Measurements from ENCODE around the gene CHRNA9. TPM values are rescaled to one million over a fixed set of nuclear protein-coding genes. Genes with fewer than 3 reads are reported as not detected.

The CHRNA9 gene
- total and polyA plus RNA-seq, 5 experiments from 2014 or later: 0.39 to 0.73 (median 0.55) TPM; not detected in 2

DNA sequence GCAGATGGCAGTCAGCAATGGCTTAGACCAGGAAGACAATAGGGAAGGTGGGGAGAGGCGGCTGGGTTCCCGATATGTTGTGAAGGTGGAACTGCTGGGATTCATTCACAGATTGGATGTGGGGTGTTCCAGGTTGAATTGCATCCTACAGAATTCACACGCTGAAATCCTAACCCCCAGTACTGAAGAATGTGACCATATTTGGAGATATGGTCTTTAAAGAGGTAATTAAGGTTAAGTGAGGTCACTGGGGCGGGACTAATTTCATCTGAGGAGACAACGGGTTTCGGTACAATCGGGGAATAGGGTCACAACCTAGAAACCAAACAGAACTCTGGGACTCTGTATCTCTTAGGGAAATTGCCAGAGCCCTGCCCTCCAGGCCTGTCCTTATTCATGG, 5.3 kb upstream of the CHRNA9 start:
- POLR2A ChIA-PET: no interaction called here
- peaks cover 0 to 8% (median 3%) of the 10 kb centered on the region in 4 donors for H3K4me1 Mint-ChIP-seq
- no peak for DNase-seq
- H3K36me3 Mint-ChIP-seq: peaks cover 0 to 4% (median 0%) of the 10 kb centered on the region in 3 donors
- no peaks in the 10 kb centered on the region for H3K9me3 Mint-ChIP-seq
- peaks cover 0 to 5% (median 0%) of the 10 kb centered on the region in 5 donors for H3K27me3 Mint-ChIP-seq
- H3K4me3 Mint-ChIP-seq: no peak overlapping the region
- no peak for ATAC-seq
- peak overlapping the region in 1 of 10 donors; percentile 60 for H3K27ac Mint-ChIP-seq

DNA sequence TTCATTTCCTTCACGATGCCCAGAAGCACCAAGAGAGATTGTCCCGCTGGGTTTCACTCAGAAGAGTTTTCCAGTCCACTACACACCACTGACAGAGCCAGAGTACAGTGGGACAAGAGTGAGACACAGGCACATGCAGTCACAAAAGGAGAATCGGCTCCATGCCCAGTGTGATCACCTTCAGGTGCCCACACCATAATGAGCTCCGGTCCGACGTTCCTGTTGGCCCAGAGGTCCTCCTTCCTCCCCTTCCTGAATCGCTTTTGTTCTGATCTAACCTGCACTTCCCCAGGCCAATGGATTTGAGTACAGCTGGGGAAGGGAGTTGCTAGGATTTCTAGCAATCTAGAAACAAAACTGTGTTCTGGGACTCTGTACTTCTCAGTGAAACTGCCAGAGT, 4.6 kb upstream of the CHRNA9 start:
- Mint-ChIP-seq H3K27me3 (peaks cover 0 to 5% (median 0%) of the 10 kb centered on the region in 5 donors), H3K36me3 (peaks cover 0 to 4% (median 0%) of the 10 kb centered on the region in 3 donors), H3K4me1 (peaks cover 0 to 2% (median 0%) of the 10 kb centered on the region in 4 donors), H3K9me3 (no peaks in the 10 kb centered on the region), H3K27ac (no peak overlapping the region), H3K4me3 (no peak overlapping the region)
- ATAC-seq: no peak
- POLR2A ChIA-PET: no interaction called here
- DNase-seq: no peak

DNA sequence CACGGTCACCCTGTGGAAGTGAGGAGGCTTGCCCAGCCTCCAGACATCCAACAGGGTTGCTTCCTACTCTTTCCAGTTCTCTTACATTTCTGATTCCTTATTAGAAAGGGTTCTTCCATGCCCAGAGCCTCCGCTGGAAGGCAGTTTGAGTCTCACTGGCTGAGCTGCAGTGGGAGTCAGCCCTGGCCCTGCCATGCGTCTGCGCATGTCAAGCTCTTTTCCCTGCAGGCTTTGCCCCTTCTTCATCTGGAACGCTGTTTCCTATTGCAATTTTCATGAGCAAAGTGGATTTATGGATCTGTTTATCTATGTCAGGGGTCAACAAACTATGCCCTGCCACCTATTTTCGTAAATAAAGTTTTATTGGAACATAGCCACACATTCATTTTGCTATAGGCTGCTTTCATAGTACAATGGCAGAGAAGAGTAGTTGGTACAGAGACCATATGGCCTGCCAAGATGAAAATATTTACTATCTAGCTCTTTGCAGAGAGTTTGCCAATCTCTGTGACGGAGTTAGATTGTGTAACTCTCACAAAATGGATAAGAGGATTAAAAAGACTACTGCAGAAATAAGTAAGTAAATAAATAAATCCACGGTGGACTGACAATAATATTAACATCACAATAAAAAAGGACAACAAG, 3.9 kb upstream of the CHRNA9 start:
- Mint-ChIP-seq H3K27ac (no peak overlapping the region), H3K4me1 (no peaks in the 10 kb centered on the region), H3K4me3 (no peak overlapping the region), H3K9me3 (no peaks in the 10 kb centered on the region), H3K36me3 (peaks cover 0 to 4% (median 0%) of the 10 kb centered on the region in 3 donors), H3K27me3 (peaks cover 0 to 5% (median 0%) of the 10 kb centered on the region in 5 donors)
- ATAC-seq (no peak), DNase-seq (no peak)
- POLR2A ChIA-PET: no interaction called here

DNA sequence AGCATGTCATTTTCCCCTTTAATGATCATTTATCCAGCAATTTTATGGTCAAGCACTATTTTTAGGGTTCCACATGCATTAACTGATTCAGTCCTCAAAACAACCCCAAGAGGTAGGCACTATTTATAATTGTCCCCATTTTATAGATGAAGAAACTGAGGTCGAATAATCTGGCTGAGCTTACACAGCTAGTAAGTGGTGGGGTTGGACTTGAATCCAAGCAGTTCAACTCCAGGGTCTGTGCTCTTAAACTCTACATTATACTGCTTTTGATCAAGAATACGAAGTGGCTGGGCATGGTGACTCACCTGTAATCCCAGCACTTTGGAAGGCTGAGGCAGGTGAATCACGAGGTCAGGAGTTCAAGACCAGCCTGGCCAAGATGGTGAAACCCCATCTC, 3.2 kb upstream of the CHRNA9 start:
- no peaks in the 10 kb centered on the region for H3K4me1 Mint-ChIP-seq
- ATAC-seq (no peak), DNase-seq (no peak)
- H3K9me3 Mint-ChIP-seq: no peaks in the 10 kb centered on the region
- POLR2A ChIA-PET: no interaction called here
- no peak overlapping the region for H3K27ac Mint-ChIP-seq
- peaks cover 0 to 4% (median 0%) of the 10 kb centered on the region in 3 donors for H3K36me3 Mint-ChIP-seq
- no peak overlapping the region for H3K4me3 Mint-ChIP-seq
- H3K27me3 Mint-ChIP-seq: peaks cover 0 to 5% (median 0%) of the 10 kb centered on the region in 5 donors

DNA sequence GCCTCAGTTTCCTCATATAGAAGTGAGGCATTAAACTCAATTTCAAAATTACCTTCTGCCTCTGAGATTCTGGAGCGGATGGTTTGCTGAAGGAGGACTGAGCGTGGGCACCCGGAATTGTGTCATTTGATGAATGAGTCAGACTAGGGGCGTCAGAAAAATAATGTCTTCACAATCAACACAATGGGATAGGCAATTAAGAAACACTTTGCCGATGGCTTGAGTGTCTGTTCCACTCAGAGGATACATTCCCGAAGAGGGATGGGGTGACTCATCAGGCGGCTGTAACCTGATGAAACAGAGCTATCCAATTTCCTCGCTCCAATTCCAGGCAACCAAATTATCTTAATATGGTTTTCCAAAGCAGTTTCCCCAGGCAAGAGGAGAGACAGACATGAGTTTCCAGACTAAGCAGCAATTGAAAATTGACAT, 1.2 kb upstream of the CHRNA9 start:
- no peak for DNase-seq
- Mint-ChIP-seq H3K4me3 (no peak overlapping the region), H3K27ac (no peak overlapping the region), H3K27me3 (peaks cover 0 to 4% (median 0%) of the 10 kb centered on the region in 5 donors), H3K36me3 (peaks cover 0 to 4% (median 0%) of the 10 kb centered on the region in 3 donors), H3K4me1 (no peaks in the 10 kb centered on the region), H3K9me3 (no peaks in the 10 kb centered on the region)
- no peak for ATAC-seq
- POLR2A ChIA-PET: no interaction called here

DNA sequence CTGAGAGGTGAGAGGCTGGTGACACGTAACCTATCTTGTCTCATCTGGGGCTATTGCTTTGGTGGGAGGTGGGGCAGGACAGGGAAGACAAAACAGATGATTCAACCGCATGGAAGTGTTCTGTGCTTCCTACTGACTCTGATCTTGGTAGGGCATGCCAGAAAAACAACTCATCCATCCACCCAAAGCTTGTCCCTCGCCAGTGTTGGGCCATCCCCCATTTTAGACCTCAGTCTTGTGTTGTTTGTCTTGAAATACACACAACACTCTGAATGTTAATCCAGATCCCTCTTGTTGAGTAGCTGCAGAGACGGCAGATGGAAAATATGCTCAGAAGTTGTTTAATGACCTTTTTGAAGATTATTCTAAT, 377 bp downstream of the CHRNA9 start:
- ATAC-seq (no peak), DNase-seq (no peak)
- POLR2A ChIA-PET: interaction anchor here (0.5 kb wide), 1 partner anchor 733 kb away, joined by 3 read pairs; no protein-coding TSS in a partner anchor
- no peak overlapping the region for H3K27ac Mint-ChIP-seq
- no peak overlapping the region for H3K4me3 Mint-ChIP-seq
- peaks cover 0 to 4% (median 0%) of the 10 kb centered on the region in 5 donors for H3K27me3 Mint-ChIP-seq
- H3K36me3 Mint-ChIP-seq: peaks cover 0 to 4% (median 0%) of the 10 kb centered on the region in 3 donors
- no peaks in the 10 kb centered on the region for H3K9me3 Mint-ChIP-seq
- peaks cover 0 to 1% (median 0%) of the 10 kb centered on the region in 4 donors for H3K4me1 Mint-ChIP-seq

DNA sequence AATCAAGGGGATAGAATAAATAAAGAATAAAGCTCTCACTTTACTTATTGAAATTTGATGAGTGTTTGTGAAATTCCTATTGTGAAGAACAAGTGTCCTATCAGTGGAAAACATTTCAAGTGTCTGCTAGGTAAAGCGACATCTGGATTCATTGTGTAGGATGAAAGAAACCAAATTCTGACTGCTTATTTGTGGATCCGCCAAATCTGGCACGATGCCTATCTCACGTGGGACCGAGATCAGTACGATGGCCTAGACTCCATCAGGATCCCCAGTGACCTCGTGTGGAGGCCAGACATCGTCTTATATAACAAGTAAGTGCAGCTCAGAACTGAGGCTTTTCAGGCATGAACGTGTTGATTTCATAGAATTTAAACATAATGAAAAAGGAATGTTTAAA, 1.9 kb downstream of the CHRNA9 start:
- Mint-ChIP-seq H3K27me3 (peaks cover 0 to 4% (median 0%) of the 10 kb centered on the region in 5 donors), H3K36me3 (peaks cover 0 to 1% (median 0%) of the 10 kb centered on the region in 3 donors), H3K4me3 (no peak overlapping the region), H3K4me1 (peaks cover 0 to 2% (median 0%) of the 10 kb centered on the region in 4 donors), H3K27ac (no peak overlapping the region), H3K9me3 (peaks cover 0 to 1% (median 0%) of the 10 kb centered on the region in 9 donors)
- POLR2A ChIA-PET: no interaction called here
- no peak for DNase-seq
- no peak for ATAC-seq

DNA sequence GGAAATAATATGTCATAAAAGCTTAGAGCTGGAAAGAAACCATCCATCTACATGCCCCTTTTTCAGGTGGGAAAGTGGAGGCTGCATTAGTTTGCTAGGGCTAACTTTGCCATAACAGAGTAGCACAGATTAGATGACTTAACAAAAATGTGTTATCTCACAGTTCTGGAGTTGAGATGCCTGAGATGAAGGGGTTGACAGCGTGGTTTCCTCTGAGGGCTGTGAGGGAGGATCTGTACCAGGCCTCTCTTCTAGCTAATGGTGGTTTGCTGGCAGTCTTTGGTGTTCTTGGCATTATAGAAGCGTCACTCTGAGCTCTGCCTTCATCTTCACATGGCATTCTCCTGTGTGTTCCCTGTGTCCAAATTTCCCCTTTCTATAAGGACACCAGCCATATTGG, 2.4 kb downstream of the CHRNA9 start:
- peaks cover 0 to 6% (median 0%) of the 10 kb centered on the region in 3 donors for H3K36me3 Mint-ChIP-seq
- H3K27ac Mint-ChIP-seq: peak overlapping the region in 2 of 10 donors; percentile 23 to 63
- DNase-seq (no peak), ATAC-seq (peak in 1 of 2 donors; percentile 30)
- H3K27me3 Mint-ChIP-seq: peaks cover 0 to 4% (median 0%) of the 10 kb centered on the region in 5 donors
- H3K4me3 Mint-ChIP-seq: no peak overlapping the region
- POLR2A ChIA-PET: no interaction called here
- H3K4me1 Mint-ChIP-seq: peaks cover 0 to 2% (median 0%) of the 10 kb centered on the region in 4 donors
- H3K9me3 Mint-ChIP-seq: peaks cover 0 to 6% (median 3%) of the 10 kb centered on the region in 9 donors

DNA sequence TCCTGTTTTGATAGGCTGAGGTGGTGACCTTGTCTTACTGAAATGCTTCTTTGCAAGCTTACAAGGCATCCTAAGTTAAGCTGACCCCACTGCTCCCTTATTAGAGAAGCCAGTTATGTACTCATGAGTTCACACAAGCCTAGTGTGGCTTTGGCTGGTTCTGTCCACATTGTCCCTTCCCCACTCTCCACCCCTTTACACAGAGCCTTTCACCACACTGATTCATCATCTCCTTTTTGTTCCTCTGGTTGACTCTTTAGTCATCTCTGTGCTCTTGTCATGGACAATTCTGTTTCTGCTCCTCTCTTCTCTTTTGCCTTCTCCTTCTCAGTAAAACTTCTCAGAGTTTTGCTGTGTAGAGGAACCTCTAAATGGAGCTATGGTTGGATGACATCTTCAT, 4.9 kb downstream of the CHRNA9 start:
- POLR2A ChIA-PET: interaction anchor here (0.7 kb wide), 1 partner anchor 521 kb away, joined by 4 read pairs; no protein-coding TSS in a partner anchor
- ATAC-seq (no peak), DNase-seq (no peak)
- Mint-ChIP-seq H3K36me3 (peaks cover 0 to 18% (median 3%) of the 10 kb centered on the region in 3 donors), H3K4me3 (no peak overlapping the region), H3K9me3 (peaks cover 0 to 19% (median 3%) of the 10 kb centered on the region in 9 donors), H3K27ac (peak overlapping the region in 1 of 10 donors; percentile 39), H3K27me3 (no peaks in the 10 kb centered on the region), H3K4me1 (peaks cover 0 to 2% (median 0%) of the 10 kb centered on the region in 4 donors)

DNA sequence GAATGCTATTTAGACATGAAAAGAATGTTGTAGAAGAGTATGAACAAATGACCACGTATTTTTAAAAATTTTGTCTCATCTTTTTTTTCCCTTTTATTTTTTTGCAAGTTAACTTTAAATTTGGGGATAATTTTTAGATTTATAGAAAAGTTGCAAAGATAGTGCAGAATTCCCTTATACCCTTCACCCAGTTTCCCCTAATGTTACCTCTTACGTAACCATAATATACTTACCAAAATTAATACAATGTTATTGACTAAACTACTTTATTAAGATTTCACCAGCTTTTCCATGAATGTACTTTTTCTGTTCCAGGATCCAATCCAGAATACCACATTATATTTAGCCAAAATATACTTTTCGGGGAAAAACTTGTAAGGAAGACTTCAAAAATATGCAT, 12.3 kb downstream of the CHRNA9 start:
- no peak overlapping the region for H3K4me3 Mint-ChIP-seq
- H3K27me3 Mint-ChIP-seq: no peaks in the 10 kb centered on the region
- POLR2A ChIA-PET: no interaction called here

DNA sequence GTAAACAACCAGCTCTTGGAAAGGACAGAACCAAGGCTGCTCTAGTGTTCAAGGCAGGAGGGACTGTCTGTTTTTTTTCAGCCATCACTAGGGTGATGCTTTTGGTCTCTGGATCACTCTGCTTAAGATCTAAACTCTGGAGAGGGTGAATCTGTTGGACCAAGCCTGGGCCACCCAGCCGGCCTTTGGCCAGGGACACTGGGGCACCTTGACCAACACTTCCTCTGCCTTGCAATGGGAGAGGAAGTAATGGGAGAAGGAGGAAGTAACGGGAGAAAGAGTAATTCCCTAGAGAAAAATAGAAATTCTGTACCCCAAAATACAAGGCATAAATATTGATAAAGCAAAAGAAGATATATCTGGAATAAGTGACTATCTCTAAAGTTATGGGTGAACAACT, 12.9 kb downstream of the CHRNA9 start:
- peaks cover 0 to 9% (median 3%) of the 10 kb centered on the region in 3 donors for H3K36me3 Mint-ChIP-seq
- H3K27me3 Mint-ChIP-seq: no peaks in the 10 kb centered on the region
- H3K4me1 Mint-ChIP-seq: peaks cover 0 to 12% (median 10%) of the 10 kb centered on the region in 4 donors
- H3K4me3 Mint-ChIP-seq: no peak overlapping the region
- ATAC-seq (no peak), DNase-seq (no peak)
- peaks cover 0 to 8% (median 2%) of the 10 kb centered on the region in 9 donors for H3K9me3 Mint-ChIP-seq
- H3K27ac Mint-ChIP-seq: no peak overlapping the region
- POLR2A ChIA-PET: no interaction called here

More for the DNA sequence above, 12.3 kb downstream of the CHRNA9 start:
- Mint-ChIP-seq H3K9me3 (peaks cover 0 to 13% (median 2%) of the 10 kb centered on the region in 9 donors), H3K27ac (no peak overlapping the region), H3K36me3 (peaks cover 0 to 13% (median 3%) of the 10 kb centered on the region in 3 donors), H3K4me1 (peaks cover 0 to 12% (median 10%) of the 10 kb centered on the region in 4 donors)
- ATAC-seq (no peak), DNase-seq (no peak)

DNA sequence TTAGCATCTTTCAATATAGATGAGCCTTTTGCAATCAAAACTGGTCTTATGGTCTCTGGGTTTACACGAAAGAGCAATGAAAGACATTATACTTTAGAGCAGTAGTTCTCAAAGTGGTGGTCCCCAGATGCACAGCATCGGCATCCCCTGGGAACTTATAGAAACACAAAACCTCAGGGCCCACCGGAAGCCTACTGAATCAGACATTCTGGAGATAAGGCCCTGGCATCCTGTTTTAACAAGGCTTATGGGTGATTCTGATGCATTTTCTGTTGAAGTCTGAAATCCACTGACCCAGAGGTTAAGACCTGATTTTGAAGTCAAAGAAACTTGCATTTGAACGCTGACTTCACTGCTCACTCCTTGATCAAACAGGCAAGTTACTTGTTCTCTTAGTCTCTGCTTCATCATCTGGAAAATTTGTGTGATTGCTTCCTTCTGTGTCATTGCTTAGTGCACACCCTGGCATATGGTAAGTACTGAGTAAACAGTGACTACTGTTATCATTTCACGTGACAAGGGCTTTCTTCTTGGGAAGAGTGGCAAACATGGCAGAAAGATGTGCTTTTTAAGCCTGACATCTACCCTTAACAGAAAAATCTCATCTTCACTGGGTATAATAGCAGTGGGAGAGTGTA, 14.5 kb downstream of the CHRNA9 start:
- ATAC-seq: no peak
- H3K36me3 Mint-ChIP-seq: no peaks in the 10 kb centered on the region
- H3K27me3 Mint-ChIP-seq: no peaks in the 10 kb centered on the region
- POLR2A ChIA-PET: no interaction called here
- H3K9me3 Mint-ChIP-seq: peaks cover 0 to 3% (median 0%) of the 10 kb centered on the region in 9 donors
- no peak overlapping the region for H3K4me3 Mint-ChIP-seq
- peak overlapping the region in 5 of 10 donors; percentile 16 to 63 (median 36) for H3K27ac Mint-ChIP-seq
- no peak for DNase-seq
- peaks cover 0 to 12% (median 10%) of the 10 kb centered on the region in 4 donors for H3K4me1 Mint-ChIP-seq

DNA sequence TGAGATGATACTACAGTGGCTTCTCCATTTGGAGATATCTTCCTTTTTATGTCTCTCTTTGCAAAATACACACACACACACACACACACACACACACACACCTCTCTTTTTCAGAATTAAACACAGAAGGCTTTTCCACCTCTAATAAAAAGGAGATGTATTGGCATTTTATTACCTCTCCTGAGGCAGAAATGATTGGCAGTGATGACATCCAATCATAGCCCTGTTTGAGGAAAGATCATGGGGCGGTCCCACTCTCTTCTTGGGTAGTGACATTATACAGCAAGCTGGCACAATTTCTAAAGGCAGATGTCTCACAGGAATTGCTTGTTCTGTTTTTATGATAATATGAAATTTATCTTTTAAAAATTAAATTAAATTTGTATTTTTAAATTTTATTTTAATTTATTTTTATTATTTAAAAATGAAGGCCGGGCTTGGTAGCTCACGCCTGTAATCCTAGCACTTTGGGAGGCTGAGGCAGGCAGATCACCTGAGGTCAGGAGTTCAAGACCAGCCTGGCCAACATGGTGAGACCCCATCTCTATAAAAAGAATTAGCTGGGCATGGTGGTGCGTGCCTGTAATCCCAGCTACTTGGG, 15.6 kb downstream of the CHRNA9 start:
- POLR2A ChIA-PET: no interaction called here
- Mint-ChIP-seq H3K4me3 (no peak overlapping the region), H3K27me3 (no peaks in the 10 kb centered on the region), H3K4me1 (peaks cover 0 to 12% (median 10%) of the 10 kb centered on the region in 4 donors), H3K27ac (no peak overlapping the region), H3K9me3 (peaks cover 0 to 3% (median 0%) of the 10 kb centered on the region in 9 donors), H3K36me3 (no peaks in the 10 kb centered on the region)
- no peak for ATAC-seq
- no peak for DNase-seq

All from naive thymus-derived CD8-positive, alpha-beta T cell (primary cell).